CD14-positive monocyte (primary cell): Measurements from ENCODE around the gene RPL19. TPM values are rescaled to one million over a fixed set of nuclear protein-coding genes. Genes with fewer than 3 reads are reported as not detected.

Experiments used
- DNase-seq, 3 donors: peaks; one replicate each; pipeline ENCODE4 v3.0.0-alpha.2; 2011 to 2022
- H2AFZ ChIP-seq: 2 replicates; pipeline ENCODE4 v1.6.0; 2012; ENCODE audit warnings: mild to moderate bottlenecking, low read depth, low read length, inconsistent platforms; ENCODE audit not compliant: insufficient read depth, poor library complexity, severe bottlenecking
- H3K27ac ChIP-seq, 2 donors: 1 replicate in 1 of 2; 2 replicates in 1 of 2; pipeline ENCODE4 v1.5.1; 2012 to 2013; ENCODE audit warnings: low read length in 2 of 2, control low read depth in 1 of 2, inconsistent platforms in 1 of 2, low read depth in 1 of 2, mild to moderate bottlenecking in 1 of 2
- H3K27me3 ChIP-seq, 2 donors: one replicate each; pipeline versions ENCODE4 v1.6.0 to v1.6.1; 2011 to 2013; ENCODE audit warnings: low read length in 2 of 2; ENCODE audit not compliant: control insufficient read depth in 2 of 2, insufficient read depth in 2 of 2
- H3K36me3 ChIP-seq, 2 donors: replicated peaks in 1 of 2; 1 replicate in 1 of 2; 2 replicates in 1 of 2; pipeline versions ENCODE4 v1.5.1 to v1.6.1; 2012 to 2013; ENCODE audit warnings: low read length in 2 of 2, control low read depth in 1 of 2, inconsistent platforms in 1 of 2, mild to moderate bottlenecking in 1 of 2; ENCODE audit not compliant: insufficient read depth in 2 of 2, control insufficient read depth in 1 of 2
- H3K4me1 ChIP-seq, 2 donors: 1 replicate in 1 of 2; 2 replicates in 1 of 2; pipeline versions ENCODE4 v1.5.1 to v1.6.1; 2012 to 2013; ENCODE audit warnings: low read length in 2 of 2, control low read depth in 1 of 2, inconsistent platforms in 1 of 2, mild to moderate bottlenecking in 1 of 2, moderate library complexity in 1 of 2; ENCODE audit not compliant: insufficient read depth in 2 of 2, control insufficient read depth in 1 of 2
- H3K4me2 ChIP-seq: replicated peaks from 2 replicates; pipeline ENCODE3; 2012; ENCODE audit warnings: low read length, moderate library complexity, mild to moderate bottlenecking; ENCODE audit not compliant: poor library complexity, severe bottlenecking; ENCODE audit errors: extremely low read depth
- H3K4me3 ChIP-seq, 3 experiments: fragments of 200-600 bp in 1 of 3; sonication (generic) in 1 of 3; replicated peaks in 1 of 3; 1 replicate in 2 of 3; 2 replicates in 1 of 3; pipeline ENCODE4 v1.5.1; 2011 to 2013; ENCODE audit warnings: low read length in 3 of 3, mild to moderate bottlenecking in 3 of 3, control low read depth in 2 of 3, low read depth in 2 of 3, inconsistent platforms in 1 of 3, moderate library complexity in 1 of 3
- H3K79me2 ChIP-seq: 2 replicates; pipeline ENCODE4 v1.6.0; 2012; ENCODE audit warnings: mild to moderate bottlenecking, control low read depth, inconsistent platforms, low read length, moderate library complexity; ENCODE audit not compliant: insufficient read depth
- H3K9ac ChIP-seq: 2 replicates; pipeline ENCODE4 v1.6.0; 2017; ENCODE audit warnings: low read length, mild to moderate bottlenecking; ENCODE audit not compliant: insufficient read depth, poor library complexity, severe bottlenecking
- H3K9me3 ChIP-seq, 2 donors: replicated peaks in 1 of 2; 1 replicate in 1 of 2; 2 replicates in 1 of 2; pipeline versions ENCODE4 v1.5.1 to v1.6.1; 2012 to 2013; ENCODE audit warnings: low read length in 2 of 2, control low read depth in 1 of 2; ENCODE audit not compliant: control insufficient read depth in 1 of 2, insufficient read depth in 1 of 2
- H4K20me1 ChIP-seq: 2 replicates; pipeline ENCODE4 v1.6.0; 2012; ENCODE audit warnings: mild to moderate bottlenecking, low read length, control low read depth, moderate library complexity; ENCODE audit not compliant: insufficient read depth
- H3K27ac Mint-ChIP-seq, 7 donors: one replicate each; pipeline ENCODE4 v1.8.0; 2020; ENCODE audit warnings: mild to moderate bottlenecking in 7 of 7, mixed read lengths in 7 of 7, moderate library complexity in 6 of 7, inconsistent platforms in 2 of 7
- H3K27me3 Mint-ChIP-seq, 3 donors: one replicate each; pipeline ENCODE4 v1.8.0; 2021 to 2022; ENCODE audit warnings: low read depth in 3 of 3, mild to moderate bottlenecking in 3 of 3, mixed read lengths in 3 of 3, moderate library complexity in 3 of 3, inconsistent platforms in 1 of 3
- H3K36me3 Mint-ChIP-seq, 2 donors: one replicate each; pipeline ENCODE4 v1.8.0; 2020; ENCODE audit warnings: mixed read lengths in 2 of 2, inconsistent platforms in 1 of 2, mild to moderate bottlenecking in 1 of 2
- H3K4me1 Mint-ChIP-seq: one replicate; pipeline ENCODE4 v1.8.0; 2020; ENCODE audit warnings: mild to moderate bottlenecking, mixed read lengths
- H3K4me3 Mint-ChIP-seq, 2 donors: one replicate each; pipeline ENCODE4 v1.8.0; 2020; ENCODE audit warnings: mild to moderate bottlenecking in 2 of 2, mixed read lengths in 2 of 2, moderate library complexity in 1 of 2
- H3K9me3 Mint-ChIP-seq, 7 donors: one replicate each; pipeline ENCODE4 v1.8.0; 2020 to 2022; ENCODE audit warnings: mixed read lengths in 7 of 7, mild to moderate bottlenecking in 6 of 7, moderate library complexity in 6 of 7, inconsistent platforms in 2 of 7
- CTCF ChIP-seq: fragments of 200-600 bp; IDR thresholded peaks from one replicate; pipeline ENCODE4 v1.8.0; 2022; ENCODE audit warnings: antibody characterized with exemption, mild to moderate bottlenecking
- WGBS: methylation state at CpG from one replicate; pipeline ENCODE4 v1.1.5; 2013; ENCODE audit warnings: missing lambda C conversion rate; ENCODE audit not compliant: insufficient coverage; 5-methylcytosine and 5-hydroxymethylcytosine counted together
- intact Hi-C, 2 donors: fragments of 100-400 bp; cut with micrococcal nuclease; formaldehyde crosslinking; loops; one replicate each; pipeline versions ENCODE4 v1.15.0 to v1.15.1; 2023
- polyA plus RNA-seq, 3 donors: library from polyadenylated mRNA; depleted of rRNA in 1 of 3; unstranded in 2 of 3; stranded (reverse) in 1 of 3; fragments of 300-500 nt in 2 of 3; fragments of >200 nt in 1 of 3; fragmentation: Illumina TruSeq in 2 of 3; gene quantifications; 1 replicate in 2 of 3; 2 replicates in 1 of 3; pipeline ENCODE4 v1.2.3, GENCODE V29; 2012 to 2021

The RPL19 gene
- polyA plus RNA-seq, 3 donors, result 1,069 to 1,809 (median 1,232) TPM

GRCh38 chr17:39191750-39192510, 8.2 kb upstream of the RPL19 start:
- H2AFZ ChIP-seq, result no peak overlapping the region
- Mint-ChIP-seq H3K4me1 (peaks cover 17% of the 10 kb centered on the region), H3K36me3 (peaks cover 42 to 58% of the 10 kb centered on the region in 2 donors), H3K27ac (no peak overlapping the region), H3K9me3 (no peaks in the 10 kb centered on the region), H3K27me3 (peaks cover under 1 to 3% (median 2%) of the 10 kb centered on the region in 3 donors), H3K4me3 (no peak overlapping the region)
- no peak for TF ChIP-seq CTCF
- no peaks in the 10 kb centered on the region for H3K9me3 ChIP-seq
- peaks cover 12 to 15% of the 10 kb centered on the region in 2 donors for H3K4me1 ChIP-seq
- intact Hi-C loops, result no loop called here
- H3K27ac ChIP-seq, result no peak overlapping the region
- peaks cover 3% of the 10 kb centered on the region for H4K20me1 ChIP-seq
- H3K4me3 ChIP-seq, result no peak overlapping the region
- H3K9ac ChIP-seq, result no peak overlapping the region
- 96% methylated on average over 7 of the region's 9 CpGs for WGBS
- DNase-seq, result no peak
- no peaks in the 10 kb centered on the region for H3K27me3 ChIP-seq
- H3K36me3 ChIP-seq, result peaks cover 31 to 57% of the 10 kb centered on the region in 2 donors
- no peak overlapping the region for H3K4me2 ChIP-seq
- H3K79me2 ChIP-seq, result no peaks in the 10 kb centered on the region

GRCh38 chr17:39192901-39193300, 7.2 kb upstream of the RPL19 start:
- no peak overlapping the region for H3K4me3 ChIP-seq
- H3K9me3 ChIP-seq, result no peaks in the 10 kb centered on the region
- Mint-ChIP-seq H3K4me3 (no peak overlapping the region), H3K4me1 (peaks cover 18% of the 10 kb centered on the region), H3K36me3 (peaks cover 35 to 49% of the 10 kb centered on the region in 2 donors), H3K9me3 (no peaks in the 10 kb centered on the region), H3K27me3 (peaks cover 0 to 3% (median 2%) of the 10 kb centered on the region in 3 donors), H3K27ac (no peak overlapping the region)
- intact Hi-C loops, result no loop called here
- peaks cover 3% of the 10 kb centered on the region for H4K20me1 ChIP-seq
- no peak for TF ChIP-seq CTCF
- no peak for DNase-seq
- no peaks in the 10 kb centered on the region for H3K79me2 ChIP-seq
- no peak overlapping the region for H3K9ac ChIP-seq
- no peak overlapping the region for H3K27ac ChIP-seq
- no peak overlapping the region for H3K4me2 ChIP-seq
- H3K4me1 ChIP-seq, result peaks cover 19 to 25% of the 10 kb centered on the region in 2 donors
- no peaks in the 10 kb centered on the region for H3K27me3 ChIP-seq
- 96% methylated on average over 12 of the region's 16 CpGs for WGBS
- peaks cover 24 to 47% of the 10 kb centered on the region in 2 donors for H3K36me3 ChIP-seq
- no peak overlapping the region for H2AFZ ChIP-seq
